ENCODE data around the gene IFNK.

IFNK gene

DNA sequence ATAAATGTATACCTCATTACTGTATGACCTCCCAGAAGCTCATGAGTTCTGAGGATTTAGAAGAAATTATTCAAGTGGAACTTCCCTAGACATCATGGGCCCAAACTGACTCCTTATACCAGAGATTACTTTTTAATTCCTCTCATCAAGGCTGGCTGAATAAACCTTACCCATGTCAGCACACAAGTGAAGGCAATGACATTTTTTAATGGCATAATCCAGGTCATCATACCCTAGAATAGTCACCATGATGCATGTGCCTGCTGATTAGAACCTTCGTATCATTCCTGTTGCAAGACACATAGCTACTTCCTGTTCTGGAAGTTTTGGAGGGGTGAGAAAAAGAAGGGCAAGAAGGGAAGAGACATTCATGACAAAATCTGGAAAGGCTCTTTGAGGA, 49.8 kb upstream of the IFNK start (continued):
- TF ChIP-seq, protein P1, sequence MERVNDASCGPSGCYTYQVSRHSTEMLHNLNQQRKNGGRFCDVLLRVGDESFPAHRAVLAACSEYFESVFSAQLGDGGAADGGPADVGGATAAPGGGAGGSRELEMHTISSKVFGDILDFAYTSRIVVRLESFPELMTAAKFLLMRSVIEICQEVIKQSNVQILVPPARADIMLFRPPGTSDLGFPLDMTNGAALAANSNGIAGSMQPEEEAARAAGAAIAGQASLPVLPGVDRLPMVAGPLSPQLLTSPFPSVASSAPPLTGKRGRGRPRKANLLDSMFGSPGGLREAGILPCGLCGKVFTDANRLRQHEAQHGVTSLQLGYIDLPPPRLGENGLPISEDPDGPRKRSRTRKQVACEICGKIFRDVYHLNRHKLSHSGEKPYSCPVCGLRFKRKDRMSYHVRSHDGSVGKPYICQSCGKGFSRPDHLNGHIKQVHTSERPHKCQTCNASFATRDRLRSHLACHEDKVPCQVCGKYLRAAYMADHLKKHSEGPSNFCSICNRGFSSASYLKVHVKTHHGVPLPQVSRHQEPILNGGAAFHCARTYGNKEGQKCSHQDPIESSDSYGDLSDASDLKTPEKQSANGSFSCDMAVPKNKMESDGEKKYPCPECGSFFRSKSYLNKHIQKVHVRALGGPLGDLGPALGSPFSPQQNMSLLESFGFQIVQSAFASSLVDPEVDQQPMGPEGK (tag by site-specific recombination; IDR thresholded peaks at IDR 0.05) = no peak
- TF ChIP-seq SP2 (tag by site-specific recombination; IDR thresholded peaks at IDR 0.05) (no peak), ZNF24 (tag by site-specific recombination; IDR thresholded peaks at IDR 0.05) (no peak), ZNF10 (tag by site-specific recombination; IDR thresholded peaks at IDR 0.05) (no peak), ZNF747 (tag by site-specific recombination; IDR thresholded peaks at IDR 0.05) (no peak), SCRT1 (tag by site-specific recombination; IDR thresholded peaks at IDR 0.05; ENCODE audit: borderline replicate concordance) (no peak)
- TF ChIP-seq, protein P2, sequence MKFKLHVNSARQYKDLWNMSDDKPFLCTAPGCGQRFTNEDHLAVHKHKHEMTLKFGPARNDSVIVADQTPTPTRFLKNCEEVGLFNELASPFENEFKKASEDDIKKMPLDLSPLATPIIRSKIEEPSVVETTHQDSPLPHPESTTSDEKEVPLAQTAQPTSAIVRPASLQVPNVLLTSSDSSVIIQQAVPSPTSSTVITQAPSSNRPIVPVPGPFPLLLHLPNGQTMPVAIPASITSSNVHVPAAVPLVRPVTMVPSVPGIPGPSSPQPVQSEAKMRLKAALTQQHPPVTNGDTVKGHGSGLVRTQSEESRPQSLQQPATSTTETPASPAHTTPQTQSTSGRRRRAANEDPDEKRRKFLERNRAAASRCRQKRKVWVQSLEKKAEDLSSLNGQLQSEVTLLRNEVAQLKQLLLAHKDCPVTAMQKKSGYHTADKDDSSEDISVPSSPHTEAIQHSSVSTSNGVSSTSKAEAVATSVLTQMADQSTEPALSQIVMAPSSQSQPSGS (tag by site-specific recombination; IDR thresholded peaks at IDR 0.05; ENCODE audit: low read depth) = no peak
- TF ChIP-seq, protein P3, sequence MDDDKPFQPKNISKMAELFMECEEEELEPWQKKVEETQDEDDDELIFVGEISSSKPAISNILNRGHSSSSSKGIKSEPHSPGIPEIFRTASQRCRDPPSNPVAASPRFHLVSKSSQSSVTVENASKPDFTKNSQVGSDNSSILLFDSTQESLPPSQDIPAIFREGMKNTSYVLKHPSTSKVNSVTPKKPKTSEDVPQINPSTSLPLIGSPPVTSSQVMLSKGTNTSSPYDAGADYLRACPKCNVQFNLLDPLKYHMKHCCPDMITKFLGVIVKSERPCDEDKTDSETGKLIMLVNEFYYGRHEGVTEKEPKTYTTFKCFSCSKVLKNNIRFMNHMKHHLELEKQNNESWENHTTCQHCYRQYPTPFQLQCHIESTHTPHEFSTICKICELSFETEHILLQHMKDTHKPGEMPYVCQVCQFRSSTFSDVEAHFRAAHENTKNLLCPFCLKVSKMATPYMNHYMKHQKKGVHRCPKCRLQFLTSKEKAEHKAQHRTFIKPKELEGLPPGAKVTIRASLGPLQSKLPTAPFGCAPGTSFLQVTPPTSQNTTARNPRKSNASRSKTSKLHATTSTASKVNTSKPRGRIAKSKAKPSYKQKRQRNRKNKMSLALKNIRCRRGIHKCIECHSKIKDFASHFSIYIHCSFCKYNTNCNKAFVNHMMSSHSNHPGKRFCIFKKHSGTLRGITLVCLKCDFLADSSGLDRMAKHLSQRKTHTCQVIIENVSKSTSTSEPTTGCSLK (tag by site-specific recombination; IDR thresholded peaks at IDR 0.05) = no peak

DNA sequence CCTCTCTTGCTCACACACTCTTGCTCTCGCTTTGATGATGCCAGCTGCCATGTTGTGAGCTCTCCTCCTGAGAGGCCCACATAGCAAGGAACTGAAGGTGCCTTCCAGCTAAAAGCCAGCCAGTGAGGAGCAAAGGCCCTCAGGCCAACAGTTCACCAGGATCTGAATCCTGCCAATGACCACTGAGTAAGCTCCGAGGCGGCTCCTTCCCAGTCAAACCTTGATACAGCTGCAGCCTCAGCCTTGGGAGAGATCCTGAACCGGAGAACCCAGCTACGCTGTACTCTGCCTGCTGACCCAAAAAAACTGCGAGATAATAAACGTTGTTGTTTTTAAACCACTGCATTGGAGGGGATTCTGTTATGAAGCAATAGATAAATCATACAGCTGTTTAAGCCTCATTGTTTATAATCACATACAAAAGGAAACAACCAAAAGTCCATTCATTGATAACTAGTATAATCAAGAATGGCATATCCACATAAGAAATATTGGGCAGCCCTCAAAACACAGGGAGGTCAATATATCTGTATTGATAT, 49.0 kb upstream of the IFNK start:
- Histone ChIP-seq H3K4me3 (ENCODE audit: low read depth, low read length) (no peak overlapping the region), H3K36me3 (ENCODE audit: control insufficient read depth in 2 of 2, insufficient read depth in 1 of 2, low read length in 2 of 2) (no peaks in the 10 kb centered on the region), H3K9me3 (ENCODE audit: control insufficient read depth, insufficient read depth, low read depth, low read length) (no peaks in the 10 kb centered on the region), H3K4me1 (ENCODE audit: control insufficient read depth, insufficient read depth, low read length) (peaks cover 9% of the 10 kb centered on the region), H3K27ac (ENCODE audit: extremely low read depth, low read depth, low read length) (no peak overlapping the region)
- POLR2A ChIA-PET = no interaction called here
- TF ChIP-seq, protein P4, sequence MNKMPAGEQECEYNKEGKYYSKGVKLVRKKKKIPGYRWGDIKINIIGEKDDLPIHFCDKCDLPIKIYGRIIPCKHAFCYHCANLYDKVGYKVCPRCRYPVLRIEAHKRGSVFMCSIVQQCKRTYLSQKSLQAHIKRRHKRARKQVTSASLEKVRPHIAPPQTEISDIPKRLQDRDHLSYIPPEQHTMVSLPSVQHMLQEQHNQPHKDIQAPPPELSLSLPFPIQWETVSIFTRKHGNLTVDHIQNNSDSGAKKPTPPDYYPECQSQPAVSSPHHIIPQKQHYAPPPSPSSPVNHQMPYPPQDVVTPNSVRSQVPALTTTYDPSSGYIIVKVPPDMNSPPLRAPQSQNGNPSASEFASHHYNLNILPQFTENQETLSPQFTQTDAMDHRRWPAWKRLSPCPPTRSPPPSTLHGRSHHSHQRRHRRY (tag by site-specific recombination; IDR thresholded peaks at IDR 0.05) = no peak
- TF ChIP-seq RBAK (tag by site-specific recombination; IDR thresholded peaks at IDR 0.05) (no peak), ZNF654 (tag by site-specific recombination; IDR thresholded peaks at IDR 0.05; ENCODE audit: low read depth) (no peak), ZNF133 (tag by site-specific recombination; IDR thresholded peaks at IDR 0.05) (no peak), ZNF558 (tag by site-specific recombination; IDR thresholded peaks at IDR 0.05) (no peak)
- TF ChIP-seq, protein P5, sequence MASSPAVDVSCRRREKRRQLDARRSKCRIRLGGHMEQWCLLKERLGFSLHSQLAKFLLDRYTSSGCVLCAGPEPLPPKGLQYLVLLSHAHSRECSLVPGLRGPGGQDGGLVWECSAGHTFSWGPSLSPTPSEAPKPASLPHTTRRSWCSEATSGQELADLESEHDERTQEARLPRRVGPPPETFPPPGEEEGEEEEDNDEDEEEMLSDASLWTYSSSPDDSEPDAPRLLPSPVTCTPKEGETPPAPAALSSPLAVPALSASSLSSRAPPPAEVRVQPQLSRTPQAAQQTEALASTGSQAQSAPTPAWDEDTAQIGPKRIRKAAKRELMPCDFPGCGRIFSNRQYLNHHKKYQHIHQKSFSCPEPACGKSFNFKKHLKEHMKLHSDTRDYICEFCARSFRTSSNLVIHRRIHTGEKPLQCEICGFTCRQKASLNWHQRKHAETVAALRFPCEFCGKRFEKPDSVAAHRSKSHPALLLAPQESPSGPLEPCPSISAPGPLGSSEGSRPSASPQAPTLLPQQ (tag by site-specific recombination; IDR thresholded peaks at IDR 0.05) = no peak
- TF ChIP-seq, protein P2 (tag by site-specific recombination; IDR thresholded peaks at IDR 0.05; ENCODE audit: low read depth) = no peak
- TF ChIP-seq, protein P6, sequence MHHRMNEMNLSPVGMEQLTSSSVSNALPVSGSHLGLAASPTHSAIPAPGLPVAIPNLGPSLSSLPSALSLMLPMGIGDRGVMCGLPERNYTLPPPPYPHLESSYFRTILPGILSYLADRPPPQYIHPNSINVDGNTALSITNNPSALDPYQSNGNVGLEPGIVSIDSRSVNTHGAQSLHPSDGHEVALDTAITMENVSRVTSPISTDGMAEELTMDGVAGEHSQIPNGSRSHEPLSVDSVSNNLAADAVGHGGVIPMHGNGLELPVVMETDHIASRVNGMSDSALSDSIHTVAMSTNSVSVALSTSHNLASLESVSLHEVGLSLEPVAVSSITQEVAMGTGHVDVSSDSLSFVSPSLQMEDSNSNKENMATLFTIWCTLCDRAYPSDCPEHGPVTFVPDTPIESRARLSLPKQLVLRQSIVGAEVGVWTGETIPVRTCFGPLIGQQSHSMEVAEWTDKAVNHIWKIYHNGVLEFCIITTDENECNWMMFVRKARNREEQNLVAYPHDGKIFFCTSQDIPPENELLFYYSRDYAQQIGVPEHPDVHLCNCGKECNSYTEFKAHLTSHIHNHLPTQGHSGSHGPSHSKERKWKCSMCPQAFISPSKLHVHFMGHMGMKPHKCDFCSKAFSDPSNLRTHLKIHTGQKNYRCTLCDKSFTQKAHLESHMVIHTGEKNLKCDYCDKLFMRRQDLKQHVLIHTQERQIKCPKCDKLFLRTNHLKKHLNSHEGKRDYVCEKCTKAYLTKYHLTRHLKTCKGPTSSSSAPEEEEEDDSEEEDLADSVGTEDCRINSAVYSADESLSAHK (tag by site-specific recombination; IDR thresholded peaks at IDR 0.05) = no peak
- CTCF ChIA-PET = interaction anchor here (0.5 to 1.7 kb wide), 4 partner anchors 19 to 528 kb away, joined by 3 to 4 read pairs (median 3); no protein-coding TSS in a partner anchor

Measured in HEK293 (cell line).